Ovary (tissue), 9 donors: ENCODE data around the gene NNAT. TPM values are rescaled to one million over a fixed set of nuclear protein-coding genes. Genes with fewer than 3 reads are reported as not detected.
"Not testable (repeated sequence)": the region's sequence is repeated elsewhere in the genome, so short reads cannot be mapped to it uniquely, and the experiment has no call there.

ENCODE experiments used
- DNase-seq, 5 donors: peaks; one replicate each; pipeline ENCODE4 v3.0.0-alpha.2; 2019 to 2020
- H3K27ac ChIP-seq, 2 donors: fragments of 200-600 bp; one replicate each; pipeline versions ENCODE4 v1.5.1 to v1.8.0; 2019 to 2022
- H3K27me3 ChIP-seq: fragments of 200-600 bp; one replicate; pipeline ENCODE4 v1.8.0; 2022
- H3K36me3 ChIP-seq: fragments of 200-600 bp; sonication (generic); one replicate; pipeline ENCODE4 v1.5.1; 2019
- H3K4me1 ChIP-seq: one replicate; pipeline ENCODE4 v1.8.1; 2013; ENCODE audit warnings: mild to moderate bottlenecking, moderate library complexity; ENCODE audit not compliant: insufficient read depth
- H3K4me3 ChIP-seq: fragments of 200-600 bp; sonication (generic); one replicate; pipeline ENCODE4 v1.5.1; 2017
- H3K9me3 ChIP-seq, 2 donors: fragments of 200-600 bp in 1 of 2; sonication (generic) in 1 of 2; one replicate each; pipeline versions ENCODE4 v1.5.1 to v1.8.1; 2013 to 2019; ENCODE audit warnings: mild to moderate bottlenecking in 1 of 2, moderate library complexity in 1 of 2
- CTCF ChIP-seq, 3 donors: fragments of 450-650 bp in 2 of 3; fragments of 200-600 bp in 1 of 3; IDR thresholded peaks; one replicate each; pipeline versions ENCODE4 v1.5.1 to v1.8.0; 2016 to 2022; ENCODE audit warnings: antibody characterized with exemption in 3 of 3, mild to moderate bottlenecking in 1 of 3
- EP300 ChIP-seq: sonication (generic); formaldehyde crosslinking; IDR thresholded peaks from one replicate; pipeline ENCODE4 v1.6.1; 2017; ENCODE audit warnings: antibody characterized with exemption
- POLR2A ChIP-seq: fragments of 450-650 bp; IDR thresholded peaks from one replicate; pipeline ENCODE4 v1.6.1; 2017; ENCODE audit warnings: antibody characterized with exemption, mild to moderate bottlenecking, moderate library complexity
- WGBS, 3 donors: extraction: QIAGEN DNeasy Blood & Tissue Kit in 1 of 3; methylation state at CpG; one replicate each; pipeline versions ENCODE4 v1.1.5 to v1.1.7; 2013 to 2017; 5-methylcytosine and 5-hydroxymethylcytosine counted together
- intact Hi-C, 4 donors: fragments of 100-400 bp; cut with DNase I; formaldehyde crosslinking; loops; one replicate each; pipeline versions ENCODE4 v1.11.0 to v1.15.1; 2022 to 2023
- polyA plus RNA-seq, 2 donors: library from polyadenylated mRNA; stranded (reverse); fragments of 200-250 nt in 1 of 2; fragments of 350-450 nt in 1 of 2; fragmentation: Illumina TruSeq in 1 of 2; extraction: RNeasy Lipid Tissue Mini Kit (QIAGEN cat#74804) in 1 of 2; gene quantifications; one replicate each; pipeline ENCODE4 v1.2.3, GENCODE V29; 2013 to 2014
- total RNA-seq, 7 donors: library from RNA; depleted of rRNA in 2 of 7; stranded (reverse); fragments of >200 nt in 2 of 7; fragmentation: NEBNext Ultra II Directional in 3 of 7; extraction: Animal tissue kit (Norgen Biotek cat#: 25700) in 3 of 7; gene quantifications; one replicate each; pipeline versions ENCODE4 v1.1.0 to v1.2.4, GENCODE V29; 2016 to 2023
- donor health status: DM: no; HTN: no; CAD: no; lungs with moderate emphysema.
- donor health status: DM: no; HTN: no; CAD: no.
- donor health status: Bipolar disorder and iron deficiency.
- donor health status: DM: yes; HTN: yes; CAD: no.
- donor health status: DM: no; HTN: no; CAD: no.
- donor health status: DM: yes; HTN: yes; CAD: no.

NNAT gene
- total and polyA plus RNA-seq, 9 donors: 0.25 to 4.7 (median 0.45) TPM; not detected in 2

DNA sequence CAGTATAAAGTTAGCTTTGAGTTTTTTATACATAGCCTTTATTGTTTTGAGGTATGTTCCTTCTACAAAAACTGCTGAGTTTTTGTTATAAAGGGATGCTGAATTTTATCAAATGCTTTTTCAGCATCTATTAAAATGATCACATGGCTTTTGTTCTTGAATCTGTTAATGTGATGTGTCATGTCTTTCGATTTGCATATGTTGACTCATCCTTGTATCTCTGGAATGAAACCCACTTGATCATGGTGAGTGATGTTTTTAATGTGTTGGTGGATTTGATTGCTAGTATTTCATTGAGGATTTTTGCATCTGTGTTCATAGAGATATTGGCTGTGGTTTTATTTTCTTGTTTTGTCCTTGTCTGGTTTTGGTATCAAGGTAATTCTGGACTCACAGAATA is 31.4 kb downstream of the NNAT start:
- Histone ChIP-seq H3K27me3 (no peaks in the 10 kb centered on the region), H3K9me3 (no peaks in the 10 kb centered on the region), H3K27ac (no peak overlapping the region), H3K36me3 (no peaks in the 10 kb centered on the region), H3K4me3 (no peak overlapping the region), H3K4me1 (no peaks in the 10 kb centered on the region)
- intact Hi-C loops: loop anchor here in 1 of 4 donors (10.0 kb wide), 1 partner anchor 1248 kb away; the partner anchor contains the start of gene DLGAP4
- DNase-seq: no peak
- WGBS, 3 donors: 56 to 64% (median 58%) methylated on average over 1 of the region's 1 CpG
- TF ChIP-seq CTCF (IDR thresholded peaks at IDR 0.05) (no peak), EP300 (no peak), POLR2A (no peak)

DNA sequence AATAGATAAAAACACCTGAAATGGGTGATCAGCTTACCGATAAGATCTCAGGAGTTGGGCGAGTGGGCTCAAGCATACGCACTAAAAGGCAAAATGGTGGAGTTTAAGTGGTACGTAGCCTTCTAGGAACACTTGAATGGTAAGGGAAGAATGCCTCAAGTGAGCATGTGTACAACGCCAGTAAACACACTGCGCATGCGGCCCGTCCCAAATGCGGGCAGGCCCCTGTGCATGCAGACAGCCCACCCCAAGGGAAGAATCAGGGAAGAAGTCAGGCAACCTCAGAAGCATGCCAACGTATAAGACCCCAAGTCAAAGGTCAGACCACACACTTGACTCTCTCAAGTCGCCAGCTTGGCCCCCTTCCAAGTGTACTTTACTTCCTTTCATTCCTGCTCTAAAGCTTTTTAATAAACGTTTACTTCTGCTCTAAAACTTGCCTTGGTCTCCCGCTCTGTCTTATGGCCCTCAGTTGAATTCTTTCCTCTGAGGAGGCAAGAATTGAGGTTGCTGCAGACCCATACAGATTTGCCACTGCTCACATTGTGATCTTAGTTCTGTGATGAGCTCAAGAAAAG is 33.8 kb downstream of the NNAT start:
- H3K4me3 ChIP-seq, H3K4me1 ChIP-seq, H3K9me3 ChIP-seq, DNase-seq, H3K36me3 ChIP-seq, H3K27ac ChIP-seq, H3K27me3 ChIP-seq: not testable (repeated sequence)
- 64 to 72% (median 68%) methylated on average over 13 of the region's 13 CpGs for WGBS, 3 donors
- intact Hi-C loops: loop anchor here in 1 of 4 donors (10.0 kb wide), 1 partner anchor 1250 kb away; the partner anchor contains the start of gene DLGAP4

- WGBS, 3 donors: 86 to 91% (median 87%) methylated on average over 6 of the region's 6 CpGs
- no peaks in the 10 kb centered on the region for H3K36me3 ChIP-seq
- no peak overlapping the region for H3K4me3 ChIP-seq
- TF ChIP-seq CTCF (IDR thresholded peaks at IDR 0.05) (no peak), EP300 (no peak), POLR2A (no peak)
- DNase-seq: no peak
- intact Hi-C loops: loop anchor here in 1 of 4 donors (10.0 kb wide), 1 partner anchor 1252 kb away; the partner anchor contains the start of gene DLGAP4
- no peaks in the 10 kb centered on the region for H3K4me1 ChIP-seq
- no peaks in the 10 kb centered on the region for H3K27me3 ChIP-seq
- no peak overlapping the region for H3K27ac ChIP-seq
- H3K9me3 ChIP-seq: no peaks in the 10 kb centered on the region
These were observed 35.5 kb downstream of the NNAT start for GRCh38 chr20:37556538-37556937.

GRCh38 chr20:37558306-37558705 is 37.3 kb downstream of the NNAT start:
- Histone ChIP-seq H3K9me3 (no peaks in the 10 kb centered on the region), H3K27ac (no peak overlapping the region), H3K27me3 (no peaks in the 10 kb centered on the region), H3K4me3 (no peak overlapping the region), H3K36me3 (no peaks in the 10 kb centered on the region), H3K4me1 (no peaks in the 10 kb centered on the region)
- intact Hi-C loops: loop anchor here in 1 of 4 donors (10.0 kb wide), 1 partner anchor 1254 kb away; the partner anchor contains the start of gene DLGAP4
- DNase-seq: no peak
- TF ChIP-seq EP300 (no peak), CTCF (IDR thresholded peaks at IDR 0.05) (no peak), POLR2A (no peak)
- 69 to 80% (median 77%) methylated on average over 4 of the region's 4 CpGs for WGBS, 3 donors

GRCh38 chr20:37558779-37559178 is 37.7 kb downstream of the NNAT start:
- WGBS, 3 donors: 76 to 87% (median 79%) methylated on average over 4 of the region's 4 CpGs
- Histone ChIP-seq H3K4me3 (no peak overlapping the region), H3K27ac (no peak overlapping the region), H3K27me3 (no peaks in the 10 kb centered on the region), H3K4me1 (no peaks in the 10 kb centered on the region), H3K9me3 (no peaks in the 10 kb centered on the region), H3K36me3 (no peaks in the 10 kb centered on the region)
- no peak for DNase-seq
- intact Hi-C loops: loop anchor here in 1 of 4 donors (10.0 kb wide), 1 partner anchor 1254 kb away; the partner anchor contains the start of gene DLGAP4
- TF ChIP-seq POLR2A (no peak), EP300 (no peak), CTCF (IDR thresholded peaks at IDR 0.05) (no peak)
